Smooth muscle cell of the brain vasculature (primary cell): Measurements from ENCODE around the gene AMN1.
A peak's percentile ranks its signal among the peaks of the same experiment; 100 is the strongest.
"Not testable (repeated sequence)": the region's sequence is repeated elsewhere in the genome, so short reads cannot be mapped to it uniquely, and the experiment has no call there.

Source experiments
- DNase-seq: peaks from one replicate; pipeline ENCODE4 v3.0.0-alpha.2; 2012; ENCODE audit warnings: low read depth, low spot score

Gene AMN1

GRCh38 chr12:31728917-31729640, at the start of gene AMN1:
Gene AMN1 (minus strand): TSS chr12:31729021. CDS start chr12:31729008, 13 bp downstream.
- DNase-seq = peak; percentile 99

DNA sequence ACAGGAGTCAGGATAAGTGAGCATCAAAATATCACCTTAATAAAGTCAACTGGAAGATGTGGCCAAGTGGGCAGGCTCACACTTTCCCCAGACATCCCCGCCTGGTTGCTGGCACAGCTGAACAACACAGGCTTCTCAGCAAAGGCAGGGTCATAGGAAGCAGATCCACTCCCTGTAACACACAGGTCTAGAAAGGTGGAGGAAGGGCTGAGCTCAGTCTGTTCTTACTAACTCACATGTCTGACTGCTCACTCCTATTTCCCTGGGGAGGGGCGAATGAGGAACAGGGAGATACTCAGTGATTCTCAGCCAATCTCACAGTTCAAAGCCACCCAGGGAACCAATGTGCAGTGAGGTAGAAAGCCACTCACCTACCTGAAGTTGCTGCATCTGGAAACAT, 45.0 kb upstream of the AMN1 start:
- no peak for DNase-seq

GRCh38 chr12:31773223-31773750, 44.5 kb upstream of the AMN1 start:
- no peak for DNase-seq

DNA sequence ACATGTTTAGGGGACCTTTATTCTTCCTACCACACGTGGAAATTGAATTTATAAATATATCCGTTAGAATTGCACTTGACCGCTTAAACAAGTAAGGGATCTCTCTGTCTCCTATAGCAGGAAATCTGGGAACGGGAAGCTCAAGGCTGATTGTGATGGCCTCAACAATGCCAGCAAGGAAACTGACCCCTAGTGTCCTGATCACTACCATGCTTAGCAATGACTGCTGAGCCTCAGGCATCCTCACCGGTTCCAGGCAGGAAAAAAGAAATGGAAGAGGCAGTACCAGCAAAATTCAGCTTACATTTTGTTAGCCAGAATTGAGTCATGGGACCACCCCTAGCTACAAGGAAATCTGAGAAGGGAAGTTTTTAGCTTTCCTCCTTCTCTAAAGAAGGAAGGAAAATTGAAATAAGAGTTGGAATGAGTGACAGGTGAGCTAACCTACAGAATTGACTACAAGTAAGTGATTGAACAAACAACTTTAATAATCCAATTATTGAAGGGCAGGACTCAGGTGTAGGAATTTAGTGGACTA, 43.9 kb upstream of the AMN1 start:
- DNase-seq = no peak

- no peak for DNase-seq
These were observed 43.4 kb upstream of the AMN1 start for GRCh38 chr12:31772186-31772585.

DNA sequence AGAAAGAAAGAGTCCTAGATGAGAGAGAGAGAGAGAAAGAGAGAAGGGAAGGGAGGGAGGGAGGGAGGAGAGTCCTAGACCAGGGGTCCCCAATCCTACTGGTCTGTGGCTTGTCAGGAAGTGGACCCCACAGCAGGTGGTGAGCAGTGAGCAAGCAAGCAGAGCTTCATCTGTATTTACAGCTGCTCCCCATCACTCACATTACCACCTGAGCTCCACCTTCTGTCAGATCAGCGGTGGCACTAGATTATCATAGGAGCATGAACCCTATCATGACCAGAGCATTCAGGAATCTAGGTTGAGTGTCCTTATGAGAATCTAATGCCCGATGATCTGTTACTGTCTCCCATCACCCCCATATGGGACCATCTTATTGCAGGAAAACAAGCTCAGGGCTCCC, 39.2 kb upstream of the AMN1 start:
- no peak for DNase-seq

GRCh38 chr12:31765931-31766330, 37.1 kb upstream of the AMN1 start:
- no peak for DNase-seq

DNA sequence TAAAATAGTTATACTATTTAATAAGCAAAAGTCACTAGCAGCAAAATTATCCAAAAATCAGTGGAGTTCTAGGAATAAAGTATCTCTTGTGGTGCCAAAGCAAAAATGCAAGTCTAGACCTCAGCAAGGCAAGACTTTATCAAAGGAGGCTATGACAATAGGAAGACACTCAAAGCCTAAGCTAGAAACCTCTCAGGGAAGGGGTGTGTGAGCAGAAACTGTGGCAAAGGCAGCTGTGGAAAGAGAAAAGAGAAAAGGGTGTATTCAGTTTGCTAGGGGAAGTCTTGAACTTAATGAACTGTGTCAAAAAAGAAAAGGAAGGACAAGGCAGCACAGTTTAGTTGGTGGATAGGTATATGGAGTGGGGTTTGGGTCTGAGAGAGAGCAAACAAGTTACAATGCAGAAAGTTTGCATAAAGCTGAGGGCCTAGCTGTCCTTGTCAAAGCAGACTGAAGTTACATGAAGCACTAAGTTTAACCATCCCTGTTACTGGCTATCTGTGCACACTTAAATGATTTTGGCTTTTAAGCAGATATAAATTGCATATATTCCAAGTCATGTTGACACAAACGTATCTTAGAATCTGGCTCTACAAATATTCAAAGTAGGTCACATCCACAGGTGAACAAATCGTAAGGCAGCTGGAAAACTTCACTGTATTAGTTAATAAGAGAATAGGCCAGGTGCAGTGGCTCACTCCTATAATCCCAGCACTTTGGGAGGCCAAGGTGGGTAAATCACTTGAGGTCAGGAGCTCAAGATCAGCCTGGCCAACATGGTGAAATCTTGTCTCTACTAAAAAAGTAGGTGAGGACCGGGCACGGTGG, 31.0 kb upstream of the AMN1 start:
- no peak for DNase-seq

GRCh38 chr12:31758297-31758696, 29.5 kb upstream of the AMN1 start:
- DNase-seq = not testable (repeated sequence)

DNA sequence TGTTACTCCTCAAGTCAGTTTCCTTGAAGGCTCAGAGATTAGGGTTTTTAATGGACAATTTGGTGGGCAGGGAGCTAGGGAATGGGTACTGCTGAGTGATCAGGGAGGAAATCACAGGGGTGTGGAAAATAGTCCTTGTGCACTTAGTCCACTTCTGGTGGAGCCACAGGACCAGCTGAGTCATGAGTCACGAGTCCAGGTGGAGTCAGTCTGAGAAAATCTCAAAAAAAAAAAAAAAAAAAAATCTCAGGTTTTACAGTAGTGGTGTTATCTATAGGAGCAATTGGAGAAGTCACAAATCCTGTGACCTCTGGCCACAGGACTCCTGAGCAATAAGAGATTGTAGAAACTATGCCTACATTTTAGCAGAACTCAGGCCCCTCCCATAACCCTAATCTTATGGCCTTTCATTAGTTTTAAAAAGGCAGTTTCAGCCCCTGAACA, 28.2 kb upstream of the AMN1 start:
- DNase-seq = no peak

DNA sequence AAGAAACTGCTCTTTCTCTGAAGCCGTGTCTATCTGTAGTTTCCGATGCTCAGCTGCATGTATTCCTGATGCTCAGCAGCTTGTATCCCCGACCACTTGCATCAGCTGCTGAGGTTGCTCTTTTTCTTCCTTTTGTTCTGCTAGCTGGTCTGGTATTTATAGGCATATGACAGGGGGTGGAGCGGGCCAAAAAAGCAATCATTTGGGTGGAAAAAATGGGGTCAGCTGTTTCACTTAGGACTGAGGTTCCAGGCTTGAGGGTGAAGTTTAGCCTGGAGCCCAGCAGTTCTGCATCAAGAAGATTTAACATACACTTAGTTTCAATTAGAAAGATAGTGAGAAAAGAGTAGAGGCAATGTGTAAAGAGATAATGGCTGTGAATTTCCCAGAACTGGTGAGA, 23.6 kb upstream of the AMN1 start:
- no peak for DNase-seq

DNA sequence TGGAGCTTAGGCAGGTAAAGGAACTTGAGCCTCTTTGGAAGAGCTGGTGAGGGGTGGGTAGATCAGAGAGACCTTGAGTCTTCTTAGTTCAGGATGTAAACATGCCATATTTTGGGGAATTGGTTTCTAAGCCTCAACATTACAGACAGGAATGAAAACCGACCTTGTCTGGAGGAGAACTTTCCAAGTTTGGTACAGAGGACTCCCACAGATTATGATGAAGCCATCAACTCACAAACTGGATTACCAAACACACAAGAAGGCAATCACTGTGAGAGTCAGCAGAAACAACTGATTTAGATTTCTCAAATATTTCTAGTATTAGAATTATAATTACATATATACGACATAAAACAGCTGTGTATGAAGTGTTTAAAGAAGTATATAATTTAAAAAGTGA, 22.3 kb upstream of the AMN1 start:
- DNase-seq = no peak

GRCh38 chr12:31750747-31751039, 21.9 kb upstream of the AMN1 start:
- no peak for DNase-seq

- peak; percentile 35 for DNase-seq
These were observed 20.3 kb upstream of the AMN1 start for GRCh38 chr12:31749024-31749704.

DNA sequence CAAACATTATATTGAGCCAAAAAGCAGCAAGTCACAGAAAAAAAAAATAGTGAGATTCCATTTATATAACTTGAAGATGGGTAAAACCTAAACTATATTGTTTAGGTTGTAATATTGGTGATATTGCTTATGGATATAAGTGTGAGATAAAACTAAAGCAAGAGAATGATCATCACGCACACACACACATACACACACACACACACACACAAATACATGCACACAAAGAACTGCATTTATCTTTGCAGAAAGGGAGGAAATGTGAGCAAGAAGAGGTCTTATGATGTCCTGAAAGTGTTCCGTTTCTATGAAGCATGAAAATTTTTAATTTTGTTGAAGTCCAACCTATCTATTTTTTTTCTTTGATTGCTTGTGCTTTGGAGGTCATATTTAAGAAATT, 16.4 kb upstream of the AMN1 start:
- DNase-seq = no peak

- not testable (repeated sequence) for DNase-seq
These were observed 15.5 kb upstream of the AMN1 start for GRCh38 chr12:31744363-31744762.

- no peak for DNase-seq
These were observed 14.1 kb upstream of the AMN1 start for GRCh38 chr12:31742891-31743290.

DNA sequence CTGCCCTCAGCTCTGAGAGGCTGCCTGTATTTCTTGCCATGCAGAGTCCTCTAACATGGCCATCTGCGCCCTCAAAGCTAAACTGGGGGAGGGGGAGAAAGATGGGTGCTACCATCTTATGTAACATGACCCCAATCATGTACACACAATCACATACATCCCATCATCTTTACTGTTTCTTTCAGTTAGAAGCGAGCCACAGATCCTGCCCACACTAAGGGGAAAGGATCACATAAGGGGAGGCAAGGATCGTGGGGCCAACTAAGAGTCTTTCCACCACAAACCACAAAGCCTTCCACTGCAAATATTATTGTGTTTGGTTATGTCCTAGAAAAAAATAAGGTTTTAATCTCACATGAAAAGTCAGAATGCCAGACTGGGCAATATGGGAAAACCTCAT, 11.8 kb upstream of the AMN1 start:
- DNase-seq = no peak

DNA sequence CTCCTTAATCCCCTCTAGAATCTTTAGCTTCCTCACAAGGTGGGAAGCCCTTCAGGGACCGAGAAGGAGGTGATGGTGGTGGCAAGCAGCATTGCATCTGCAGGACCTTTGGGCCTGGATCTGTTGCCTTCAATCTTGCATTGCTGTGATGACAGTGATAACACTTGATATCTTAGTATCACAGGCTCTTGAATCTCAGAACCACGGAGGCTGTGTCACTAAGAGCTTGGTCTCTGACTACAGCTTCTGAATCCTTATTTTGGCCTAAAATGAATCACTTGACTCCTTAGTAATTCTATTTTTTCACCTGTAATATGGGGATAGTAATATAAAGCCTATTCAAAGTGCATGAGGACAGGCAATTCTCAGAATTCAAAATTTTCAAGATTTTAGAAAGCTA, 8.9 kb upstream of the AMN1 start:
- DNase-seq = no peak

DNA sequence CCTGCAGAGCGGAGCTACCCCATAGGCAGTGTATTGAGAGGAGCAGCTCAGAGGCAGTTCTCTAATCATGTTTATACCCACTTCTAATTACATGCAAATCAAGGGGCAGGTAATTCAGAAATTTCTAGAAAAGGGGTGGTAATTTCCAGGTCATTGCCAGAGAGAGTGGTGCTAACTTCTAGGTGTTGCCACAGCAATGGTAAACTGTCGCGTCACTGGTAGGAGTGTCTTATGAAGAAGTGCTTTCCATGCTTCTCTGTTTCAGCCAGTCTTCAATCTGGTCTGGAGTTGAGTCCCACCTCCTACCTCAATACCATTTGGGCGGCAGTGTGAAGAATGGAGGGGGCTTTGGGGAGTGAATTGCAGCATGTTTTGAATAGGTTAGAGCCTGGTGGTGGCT, 8.5 kb upstream of the AMN1 start:
- DNase-seq = no peak

DNA sequence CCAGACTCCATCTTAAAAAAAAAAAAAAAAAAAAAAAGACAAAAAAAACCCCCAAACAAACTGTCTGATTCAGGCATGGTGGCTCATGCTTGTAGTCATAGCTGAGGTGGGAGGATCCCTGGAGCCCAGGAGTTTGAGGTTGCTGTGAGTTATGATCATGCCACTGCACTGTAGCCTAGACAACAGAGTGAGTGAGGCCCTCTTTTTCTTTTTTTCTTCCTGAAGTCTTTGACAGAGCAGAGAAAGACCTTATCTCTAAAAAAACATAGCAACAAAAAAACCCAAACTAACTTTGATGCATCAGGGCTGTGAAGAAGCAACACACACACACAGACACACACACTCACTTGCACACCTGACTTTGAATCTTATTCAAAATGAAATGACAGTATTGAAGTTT, 7.7 kb upstream of the AMN1 start:
- no peak for DNase-seq
